HG03432 (cell line): ENCODE measurements around the gene S100A6.
A peak's percentile ranks its signal among the peaks of the same experiment; 100 is the strongest.
"Not testable (repeated sequence)": the region's sequence is repeated elsewhere in the genome, so short reads cannot be mapped to it uniquely, and the experiment has no call there.

Experiments
- ATAC-seq: cut with Tn5 transposase; IDR thresholded peaks from one replicate; pipeline ENCODE4 v1.9.1; 2021; ENCODE audit warnings: mild to moderate bottlenecking, moderate library complexity; ENCODE audit not compliant: unreplicated experiment

The S100A6 gene

GRCh38 chr1:153535242-153536011 lies at the start of gene S100A6:
Gene S100A6 (minus strand): TSS chr1:153535991. CDS start chr1:153535339, 652 bp downstream.
- ATAC-seq = peak; percentile 26

- ATAC-seq = no peak
Measured at GRCh38 chr1:153585006-153585405, 49.2 kb upstream of the S100A6 start.

- ATAC-seq = no peak
Measured at GRCh38 chr1:153583976-153584375, 48.2 kb upstream of the S100A6 start.

- ATAC-seq = not testable (repeated sequence)
Measured at GRCh38 chr1:153583514-153583913, 47.7 kb upstream of the S100A6 start.

- not testable (repeated sequence) for ATAC-seq
Measured at GRCh38 chr1:153582836-153583235, 47.0 kb upstream of the S100A6 start.

- no peak for ATAC-seq
Measured at GRCh38 chr1:153578936-153579335, 43.1 kb upstream of the S100A6 start.

GRCh38 chr1:153578490-153578889 lies 42.7 kb upstream of the S100A6 start:
- no peak for ATAC-seq

- ATAC-seq = no peak
Measured at GRCh38 chr1:153577624-153578051, 41.8 kb upstream of the S100A6 start.

GRCh38 chr1:153577138-153577537 lies 41.3 kb upstream of the S100A6 start:
- no peak for ATAC-seq

- ATAC-seq = not testable (repeated sequence)
Measured at GRCh38 chr1:153575497-153575896, 39.7 kb upstream of the S100A6 start.

- not testable (repeated sequence) for ATAC-seq
Measured at GRCh38 chr1:153575081-153575491, 39.3 kb upstream of the S100A6 start.

- ATAC-seq = no peak
Measured at GRCh38 chr1:153573351-153573750, 37.6 kb upstream of the S100A6 start.

GRCh38 chr1:153572569-153573015 lies 36.8 kb upstream of the S100A6 start:
- peak; percentile 77 for ATAC-seq

GRCh38 chr1:153571706-153572105 lies 35.9 kb upstream of the S100A6 start:
- ATAC-seq = no peak

- ATAC-seq = no peak
Measured at GRCh38 chr1:153570874-153571273, 35.1 kb upstream of the S100A6 start.

GRCh38 chr1:153569465-153569864 lies 33.7 kb upstream of the S100A6 start:
- ATAC-seq = no peak

GRCh38 chr1:153568367-153569099 lies 32.7 kb upstream of the S100A6 start:
- no peak for ATAC-seq

- no peak for ATAC-seq
Measured at GRCh38 chr1:153567621-153568366, 32.0 kb upstream of the S100A6 start.

GRCh38 chr1:153566414-153567371 lies 30.9 kb upstream of the S100A6 start:
- peak; percentile 66 for ATAC-seq
